ENCODE data around the gene MGAT1.

Gene MGAT1

DNA sequence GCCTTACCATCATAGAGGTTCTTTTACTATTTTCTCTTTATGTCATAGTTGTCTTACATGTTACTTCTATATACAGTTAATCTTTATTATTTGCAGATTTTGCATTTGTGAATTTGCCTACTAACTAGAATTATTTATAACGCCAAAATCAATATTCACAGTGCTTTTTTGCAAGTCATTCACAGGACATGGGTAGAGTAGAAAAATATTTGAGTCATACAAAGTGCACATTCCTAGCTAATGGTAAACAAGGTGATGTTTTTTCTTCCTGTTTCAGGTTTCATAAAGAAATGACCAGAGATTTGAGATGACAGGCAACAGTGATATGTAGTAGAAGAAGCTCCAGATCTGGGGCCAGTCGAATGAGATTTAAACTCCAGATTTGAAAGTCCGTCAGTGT, 32.8 kb downstream of the MGAT1 start:
- H3K27ac ChIP-seq (replicated peaks), result no peak overlapping the region
- H3K27me3 ChIP-seq (ENCODE audit: insufficient read depth, poor library complexity, severe bottlenecking), result no peaks in the 10 kb centered on the region
- TF ChIP-seq, protein P1, sequence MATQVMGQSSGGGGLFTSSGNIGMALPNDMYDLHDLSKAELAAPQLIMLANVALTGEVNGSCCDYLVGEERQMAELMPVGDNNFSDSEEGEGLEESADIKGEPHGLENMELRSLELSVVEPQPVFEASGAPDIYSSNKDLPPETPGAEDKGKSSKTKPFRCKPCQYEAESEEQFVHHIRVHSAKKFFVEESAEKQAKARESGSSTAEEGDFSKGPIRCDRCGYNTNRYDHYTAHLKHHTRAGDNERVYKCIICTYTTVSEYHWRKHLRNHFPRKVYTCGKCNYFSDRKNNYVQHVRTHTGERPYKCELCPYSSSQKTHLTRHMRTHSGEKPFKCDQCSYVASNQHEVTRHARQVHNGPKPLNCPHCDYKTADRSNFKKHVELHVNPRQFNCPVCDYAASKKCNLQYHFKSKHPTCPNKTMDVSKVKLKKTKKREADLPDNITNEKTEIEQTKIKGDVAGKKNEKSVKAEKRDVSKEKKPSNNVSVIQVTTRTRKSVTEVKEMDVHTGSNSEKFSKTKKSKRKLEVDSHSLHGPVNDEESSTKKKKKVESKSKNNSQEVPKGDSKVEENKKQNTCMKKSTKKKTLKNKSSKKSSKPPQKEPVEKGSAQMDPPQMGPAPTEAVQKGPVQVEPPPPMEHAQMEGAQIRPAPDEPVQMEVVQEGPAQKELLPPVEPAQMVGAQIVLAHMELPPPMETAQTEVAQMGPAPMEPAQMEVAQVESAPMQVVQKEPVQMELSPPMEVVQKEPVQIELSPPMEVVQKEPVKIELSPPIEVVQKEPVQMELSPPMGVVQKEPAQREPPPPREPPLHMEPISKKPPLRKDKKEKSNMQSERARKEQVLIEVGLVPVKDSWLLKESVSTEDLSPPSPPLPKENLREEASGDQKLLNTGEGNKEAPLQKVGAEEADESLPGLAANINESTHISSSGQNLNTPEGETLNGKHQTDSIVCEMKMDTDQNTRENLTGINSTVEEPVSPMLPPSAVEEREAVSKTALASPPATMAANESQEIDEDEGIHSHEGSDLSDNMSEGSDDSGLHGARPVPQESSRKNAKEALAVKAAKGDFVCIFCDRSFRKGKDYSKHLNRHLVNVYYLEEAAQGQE (IDR thresholded peaks at IDR 0.05; ENCODE audit: insufficient replicate concordance, low read depth), result no peak
- no peak for TF ChIP-seq SPI1 (IDR thresholded peaks at IDR 0.05; ENCODE audit: borderline replicate concordance, low read depth)
- TF ChIP-seq, protein P2, sequence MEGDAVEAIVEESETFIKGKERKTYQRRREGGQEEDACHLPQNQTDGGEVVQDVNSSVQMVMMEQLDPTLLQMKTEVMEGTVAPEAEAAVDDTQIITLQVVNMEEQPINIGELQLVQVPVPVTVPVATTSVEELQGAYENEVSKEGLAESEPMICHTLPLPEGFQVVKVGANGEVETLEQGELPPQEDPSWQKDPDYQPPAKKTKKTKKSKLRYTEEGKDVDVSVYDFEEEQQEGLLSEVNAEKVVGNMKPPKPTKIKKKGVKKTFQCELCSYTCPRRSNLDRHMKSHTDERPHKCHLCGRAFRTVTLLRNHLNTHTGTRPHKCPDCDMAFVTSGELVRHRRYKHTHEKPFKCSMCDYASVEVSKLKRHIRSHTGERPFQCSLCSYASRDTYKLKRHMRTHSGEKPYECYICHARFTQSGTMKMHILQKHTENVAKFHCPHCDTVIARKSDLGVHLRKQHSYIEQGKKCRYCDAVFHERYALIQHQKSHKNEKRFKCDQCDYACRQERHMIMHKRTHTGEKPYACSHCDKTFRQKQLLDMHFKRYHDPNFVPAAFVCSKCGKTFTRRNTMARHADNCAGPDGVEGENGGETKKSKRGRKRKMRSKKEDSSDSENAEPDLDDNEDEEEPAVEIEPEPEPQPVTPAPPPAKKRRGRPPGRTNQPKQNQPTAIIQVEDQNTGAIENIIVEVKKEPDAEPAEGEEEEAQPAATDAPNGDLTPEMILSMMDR (IDR thresholded peaks at IDR 0.05; ENCODE audit: insufficient read depth, low read length), result no peak
- no peak overlapping the region for H3K4me3 ChIP-seq (replicated peaks; ENCODE audit: insufficient read depth, low read length)
- no peak for DNase-seq (ENCODE audit: low read depth in 1 of 2, low spot score in 1 of 2)

DNA sequence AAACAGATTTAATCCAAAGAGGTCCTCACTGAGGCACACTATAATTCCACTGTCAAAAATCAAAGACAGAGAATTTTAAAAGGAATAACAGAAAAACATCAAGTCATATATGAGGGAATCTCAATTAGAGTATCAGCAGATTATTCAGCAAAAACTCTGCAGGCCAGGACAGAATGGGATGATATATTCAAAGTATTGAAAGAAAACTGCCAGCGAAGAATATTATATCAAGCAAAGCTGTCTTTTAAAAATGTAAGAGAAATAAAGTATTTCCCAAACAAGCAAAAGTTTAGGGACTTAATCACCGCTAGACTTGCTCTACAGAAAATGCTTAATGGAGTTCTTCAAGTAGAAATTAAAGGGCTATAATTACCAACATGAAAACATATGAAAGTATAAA, 47.0 kb downstream of the MGAT1 start:
- no peaks in the 10 kb centered on the region for H3K27me3 ChIP-seq (ENCODE audit: insufficient read depth, poor library complexity, severe bottlenecking)
- no peak for TF ChIP-seq SPI1 (IDR thresholded peaks at IDR 0.05; ENCODE audit: borderline replicate concordance, low read depth)
- TF ChIP-seq POLR2AphosphoS5 (IDR thresholded peaks at IDR 0.05; ENCODE audit: low read depth), result no peak
- TF ChIP-seq, protein P2 (IDR thresholded peaks at IDR 0.05; ENCODE audit: insufficient read depth, low read length), result no peak
- TF ChIP-seq, protein P1 (IDR thresholded peaks at IDR 0.05; ENCODE audit: insufficient replicate concordance, low read depth), result no peak
- TF ChIP-seq GABPA (IDR thresholded peaks at IDR 0.05; ENCODE audit: low read depth), result no peak

DNA sequence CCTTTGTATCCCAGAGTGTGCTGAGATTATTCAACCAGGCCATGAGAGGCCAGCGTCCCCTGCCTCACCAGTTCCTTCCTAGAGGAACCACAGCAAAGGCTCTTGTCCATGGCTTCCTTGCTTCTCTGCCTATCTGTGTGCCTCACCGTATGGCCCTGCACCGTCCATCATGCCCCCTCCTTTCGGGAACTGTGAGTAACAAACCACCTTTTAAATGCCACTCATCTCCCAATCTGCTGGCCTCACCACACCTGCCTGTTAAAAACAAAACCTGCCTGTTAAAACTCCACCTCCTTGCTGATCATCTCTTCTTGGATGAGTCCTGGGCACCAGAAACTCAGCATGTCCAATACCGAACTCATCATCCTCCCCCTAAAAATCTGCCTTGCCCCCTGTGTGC, 58.4 kb downstream of the MGAT1 start:
- Histone ChIP-seq H3K27ac (replicated peaks) (no peak overlapping the region), H3K27me3 (ENCODE audit: insufficient read depth, poor library complexity, severe bottlenecking) (no peaks in the 10 kb centered on the region)
- TF ChIP-seq SPI1 (IDR thresholded peaks at IDR 0.05; ENCODE audit: borderline replicate concordance, low read depth) (no peak), POLR2AphosphoS5 (IDR thresholded peaks at IDR 0.05; ENCODE audit: low read depth) (no peak)
- TF ChIP-seq, protein P1 (IDR thresholded peaks at IDR 0.05; ENCODE audit: insufficient replicate concordance, low read depth), result no peak

More for the DNA sequence above, 47.0 kb downstream of the MGAT1 start:
- Histone ChIP-seq H3K27ac (replicated peaks) (no peak overlapping the region), H3K4me3 (replicated peaks; ENCODE audit: insufficient read depth, low read length) (no peak overlapping the region)
- no peak for DNase-seq (ENCODE audit: low read depth in 1 of 2, low spot score in 1 of 2)

DNA sequence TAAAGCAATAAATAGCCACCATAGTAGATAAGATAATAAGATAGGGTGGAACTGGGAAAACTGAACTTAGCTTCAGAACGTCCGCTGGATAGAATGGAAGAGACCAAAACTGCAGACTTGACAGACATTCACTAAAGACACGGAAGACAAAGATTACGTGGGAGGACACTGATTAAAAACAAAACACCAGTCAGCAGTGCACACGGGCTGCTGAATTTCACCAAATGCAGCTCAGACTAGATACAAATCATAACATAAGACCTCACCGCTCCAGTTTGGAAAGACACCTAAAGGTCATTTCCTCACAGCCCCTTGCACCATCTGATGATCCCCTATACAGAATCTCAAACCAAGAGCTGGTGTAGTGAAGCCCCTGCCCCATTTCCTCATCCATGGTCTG, 59.9 kb downstream of the MGAT1 start:
- no peak for DNase-seq (ENCODE audit: low read depth in 1 of 2, low spot score in 1 of 2)
- Histone ChIP-seq H3K4me3 (replicated peaks; ENCODE audit: insufficient read depth, low read length) (no peak overlapping the region), H3K27ac (replicated peaks) (no peak overlapping the region), H3K27me3 (ENCODE audit: insufficient read depth, poor library complexity, severe bottlenecking) (no peaks in the 10 kb centered on the region)
- TF ChIP-seq GABPA (IDR thresholded peaks at IDR 0.05; ENCODE audit: low read depth), result no peak
- TF ChIP-seq, protein P1 (IDR thresholded peaks at IDR 0.05; ENCODE audit: insufficient replicate concordance, low read depth), result no peak
- TF ChIP-seq SPI1 (IDR thresholded peaks at IDR 0.05; ENCODE audit: borderline replicate concordance, low read depth), result no peak
- TF ChIP-seq, protein P2 (IDR thresholded peaks at IDR 0.05; ENCODE audit: insufficient read depth, low read length), result no peak
- no peak for TF ChIP-seq POLR2AphosphoS5 (IDR thresholded peaks at IDR 0.05; ENCODE audit: low read depth)

More for the DNA sequence above, 58.4 kb downstream of the MGAT1 start:
- DNase-seq (ENCODE audit: low read depth in 1 of 2, low spot score in 1 of 2), result no peak
- H3K4me3 ChIP-seq (replicated peaks; ENCODE audit: insufficient read depth, low read length), result no peak overlapping the region
